HepG2 (cell line): ENCODE data around the gene ZDHHC8. TPM values are rescaled to one million over a fixed set of nuclear protein-coding genes. Genes with fewer than 3 reads are reported as not detected.

Source experiments
- ATAC-seq: fragments of 200-7000 bp; cut with Tn5 transposase; 3 replicates; pipeline ENCODE4 v1.9.1; 2020; ENCODE audit warnings: mild to moderate bottlenecking, moderate library complexity
- BruUV-seq: library from RNA; stranded (reverse); fragments of 400-500 nt; replicated peaks from 2 replicates; lab custom pipeline; 2021; lab: Mats Ljungman, UMichigan
- CTCF ChIA-PET: fragments of 300-600 bp; formaldehyde crosslinking; extraction: SDS; loops from one replicate; lab custom pipeline; 2021; ENCODE audit warnings: low total read pairs, inconsistent platforms, low intra/inter-chr PET ratio; lab: Yijun Ruan, JAX
- POLR2A ChIA-PET: fragments of 350-600 bp; sonication (Branson Sonifier 250); formaldehyde crosslinking; loops from one replicate; lab custom pipeline; 2020; ENCODE audit warnings: antibody characterized with exemption, inconsistent platforms; lab: Yijun Ruan, JAX
- DNase-seq: peaks from one replicate; pipeline ENCODE4 v3.0.0-alpha.2; 2015; ENCODE audit warnings: low spot score
- FAIRE-seq: peaks from 3 replicates; lab custom pipeline; 2011; peaks lifted over from hg19 to GRCh38; lab: Jason Lieb, UNC
- H2AFZ ChIP-seq: one replicate; pipeline ENCODE4 v1.6.1; 2011; ENCODE audit warnings: low read length, inconsistent platforms
- H3K27ac ChIP-seq: fragments of 300-600 bp; 3 replicates; pipeline ENCODE4 v1.8.0; 2011; ENCODE audit warnings: mixed run types, mild to moderate bottlenecking, mixed read lengths, low read length, inconsistent platforms; ENCODE audit not compliant: insufficient read depth; ENCODE audit errors: extremely low read length
- H3K27me3 ChIP-seq, 2 experiments: fragments of 200-600 bp in 1 of 2; 2 replicates in 1 of 2; 3 replicates in 1 of 2; pipeline versions ENCODE4 v1.6.0 to v1.8.0; 2011; ENCODE audit warnings: low read length in 2 of 2, mild to moderate bottlenecking in 2 of 2, moderate library complexity in 2 of 2, inconsistent platforms in 1 of 2; ENCODE audit not compliant: insufficient read depth in 2 of 2, control insufficient read depth in 1 of 2
- H3K36me3 ChIP-seq, 2 experiments: fragments of 200-600 bp in 1 of 2; replicated peaks in 1 of 2; 2 replicates in 1 of 2; 3 replicates in 1 of 2; pipeline versions ENCODE4 v1.5.1 to v1.8.0; 2011; ENCODE audit warnings: low read length in 2 of 2, inconsistent platforms in 1 of 2; ENCODE audit not compliant: insufficient read depth in 2 of 2, control insufficient read depth in 1 of 2
- H3K4me1 ChIP-seq: 2 replicates; pipeline ENCODE4 v1.5.1; 2012; ENCODE audit warnings: low read length, inconsistent platforms; ENCODE audit not compliant: insufficient read depth
- H3K4me2 ChIP-seq: 2 replicates; pipeline ENCODE4 v1.6.0; 2011; ENCODE audit warnings: low read depth, low read length, inconsistent platforms
- H3K4me3 ChIP-seq, 3 experiments: fragments of 200-600 bp in 1 of 3; sonication (generic), shearing (Covaris generic) in 1 of 3; replicated peaks in 1 of 3; 2 replicates each; pipeline ENCODE4 v1.5.1; 2011 to 2016; ENCODE audit warnings: low read length in 3 of 3, inconsistent platforms in 2 of 3, low read depth in 2 of 3, mild to moderate bottlenecking in 2 of 3, control low read depth in 1 of 3, mixed read lengths in 1 of 3; ENCODE audit not compliant: insufficient read depth in 1 of 3
- H3K79me2 ChIP-seq: one replicate; pipeline ENCODE4 v1.6.1; 2011; ENCODE audit warnings: low read length, inconsistent platforms; ENCODE audit not compliant: insufficient read depth
- H3K9ac ChIP-seq: 2 replicates; pipeline ENCODE4 v1.6.0; 2011; ENCODE audit warnings: mild to moderate bottlenecking, low read depth, low read length, inconsistent platforms; ENCODE audit not compliant: insufficient read depth
- H3K9me3 ChIP-seq: 2 replicates; pipeline ENCODE4 v1.5.1; 2012; ENCODE audit warnings: mild to moderate bottlenecking, low read length
- H4K20me1 ChIP-seq: 2 replicates; pipeline ENCODE4 v1.6.0; 2011; ENCODE audit warnings: inconsistent platforms, mild to moderate bottlenecking, low read length, moderate library complexity; ENCODE audit not compliant: insufficient read depth
- ISL2 ChIP-seq: sonication (generic); formaldehyde crosslinking; IDR thresholded peaks from 2 replicates; pipeline ENCODE4 v1.5.0; 2020; ENCODE audit warnings: missing genetic modification reagents
- NR2C2 ChIP-seq: sonication (generic); formaldehyde crosslinking; IDR thresholded peaks from 2 replicates; pipeline ENCODE4 v1.4.0; 2020; ENCODE audit warnings: missing genetic modification reagents, mild to moderate bottlenecking, moderate library complexity, borderline replicate concordance
- ZFP82 ChIP-seq: sonication (generic); formaldehyde crosslinking; IDR thresholded peaks from 2 replicates; pipeline ENCODE4 v1.5.1; 2020; ENCODE audit warnings: mild to moderate bottlenecking, missing genetic modification reagents, borderline replicate concordance
- ZIK1 ChIP-seq: sonication (generic); formaldehyde crosslinking; IDR thresholded peaks from 2 replicates; pipeline ENCODE4 v1.5.0; 2020; ENCODE audit warnings: mild to moderate bottlenecking, low read depth, missing genetic modification reagents, borderline replicate concordance
- ZNF318 ChIP-seq: sonication (generic); formaldehyde crosslinking; IDR thresholded peaks from 2 replicates; pipeline ENCODE4 v1.4.0; 2020; ENCODE audit warnings: mild to moderate bottlenecking, missing genetic modification reagents
- ZNF781 ChIP-seq: sonication (generic); formaldehyde crosslinking; IDR thresholded peaks from 2 replicates; pipeline ENCODE4 v1.5.1; 2020; ENCODE audit warnings: borderline replicate concordance, mild to moderate bottlenecking, missing genetic modification reagents; ENCODE audit errors: not compliant biosample characterization
- ZNF816 ChIP-seq: sonication (generic); formaldehyde crosslinking; IDR thresholded peaks from 2 replicates; pipeline ENCODE4 v1.8.0; 2022; ENCODE audit warnings: missing genetic modification reagents, mild to moderate bottlenecking, borderline replicate concordance
- WGBS: methylation state at CpG from one replicate; pipeline ENCODE4 v1.1.6; 2017; ENCODE audit warnings: low lambda C conversion rate; 5-methylcytosine and 5-hydroxymethylcytosine counted together
- in situ Hi-C: cut with HindIII; loops from 2 replicates; pipeline ENCODE4 v1.10.0; 2017; ENCODE audit warnings: low pct_unique_long_range_greater_than_20kb; ENCODE audit not compliant: extremely low pct_ligation_motif_present
- intact Hi-C: fragments of 100-400 bp; cut with micrococcal nuclease; formaldehyde crosslinking; loops from one replicate; pipeline ENCODE4 v1.10.0; 2022; ENCODE audit not compliant: unreplicated experiment
- polyA plus RNA-seq, 8 experiments: library from polyadenylated mRNA; depleted of rRNA in 3 of 8; stranded (reverse) in 7 of 8; unstranded in 1 of 8; fragments of >200 nt; fragmentation: Illumina TruSeq in 4 of 8; extraction: Trizol in 4 of 8; gene quantifications; 2 replicates each; pipeline versions ENCODE4 v1.2.1 to v1.2.3, GENCODE V29; 2011 to 2016; ENCODE audit warnings: low read depth in 4 of 8, missing spikeins in 1 of 8, mixed read lengths in 1 of 8; ENCODE audit not compliant: insufficient read depth in 1 of 8
- total RNA-seq, 5 experiments: library from RNA; depleted of rRNA; stranded (reverse); fragments of >200 nt; fragmentation: Illumina TruSeq; extraction: Trizol; gene quantifications; 2 replicates each; pipeline ENCODE4 v1.2.3, GENCODE V29; 2016; ENCODE audit warnings: low read depth in 1 of 5

Gene ZDHHC8
- total and polyA plus RNA-seq, 2 of the 13 experiments (the other 11 are each of a cell fraction or from before 2014, with no cell fraction given) = 7.5 to 21.3 TPM

GRCh38 chr22:20165421-20165820, 33.8 kb downstream of the ZDHHC8 start (continued):
- no peak for TF ChIP-seq ZNF318 (CRISPR knock-in tag)
- TF ChIP-seq ZIK1 (CRISPR knock-in tag) = no peak
- no peak for TF ChIP-seq NR2C2 (CRISPR knock-in tag)
- no peak for TF ChIP-seq ISL2 (CRISPR knock-in tag)

- no peak overlapping the region for H3K4me3 ChIP-seq
- H3K27me3 ChIP-seq = peaks cover 12 to 48% of the 10 kb centered on the region in 2 experiments
- ATAC-seq (no peak), FAIRE-seq (no peak), DNase-seq (no peak)
- ChIA-PET POLR2A (no interaction called here), CTCF (no interaction called here)
- WGBS = 1% methylated on average over 2 of the region's 7 CpGs
- intact Hi-C loops (no loop called here), in situ Hi-C loops (loop anchor here (25.0 kb wide), 1 partner anchor 1204 kb away; no protein-coding TSS in a partner anchor)
- no peaks in the 10 kb centered on the region for H3K79me2 ChIP-seq
- H3K27ac ChIP-seq = no peak overlapping the region
- peaks cover 3% of the 10 kb centered on the region; the same call in 1 of the 2 replicates for H4K20me1 ChIP-seq
- H3K36me3 ChIP-seq = no peaks in the 10 kb centered on the region
- no peak for TF ChIP-seq ZFP82 (CRISPR knock-in tag)
- TF ChIP-seq ZNF781 (CRISPR knock-in tag) = no peak
- no peak for TF ChIP-seq ZNF816 (CRISPR knock-in tag)
- H3K9me3 ChIP-seq = no peaks in the 10 kb centered on the region
- no peak overlapping the region for H2AFZ ChIP-seq
- no TSS peak for BruUV-seq
- H3K4me2 ChIP-seq = no peak overlapping the region
- H3K9ac ChIP-seq = no peak overlapping the region
- no peaks in the 10 kb centered on the region for H3K4me1 ChIP-seq
Observed at GRCh38 chr22:20165913-20166312, 34.3 kb downstream of the ZDHHC8 start.
